ENCODE measurements around the gene IL1RAPL1.
"Not testable (repeated sequence)": the region's sequence is repeated elsewhere in the genome, so short reads cannot be mapped to it uniquely, and the experiment has no call there.

IL1RAPL1 gene

DNA sequence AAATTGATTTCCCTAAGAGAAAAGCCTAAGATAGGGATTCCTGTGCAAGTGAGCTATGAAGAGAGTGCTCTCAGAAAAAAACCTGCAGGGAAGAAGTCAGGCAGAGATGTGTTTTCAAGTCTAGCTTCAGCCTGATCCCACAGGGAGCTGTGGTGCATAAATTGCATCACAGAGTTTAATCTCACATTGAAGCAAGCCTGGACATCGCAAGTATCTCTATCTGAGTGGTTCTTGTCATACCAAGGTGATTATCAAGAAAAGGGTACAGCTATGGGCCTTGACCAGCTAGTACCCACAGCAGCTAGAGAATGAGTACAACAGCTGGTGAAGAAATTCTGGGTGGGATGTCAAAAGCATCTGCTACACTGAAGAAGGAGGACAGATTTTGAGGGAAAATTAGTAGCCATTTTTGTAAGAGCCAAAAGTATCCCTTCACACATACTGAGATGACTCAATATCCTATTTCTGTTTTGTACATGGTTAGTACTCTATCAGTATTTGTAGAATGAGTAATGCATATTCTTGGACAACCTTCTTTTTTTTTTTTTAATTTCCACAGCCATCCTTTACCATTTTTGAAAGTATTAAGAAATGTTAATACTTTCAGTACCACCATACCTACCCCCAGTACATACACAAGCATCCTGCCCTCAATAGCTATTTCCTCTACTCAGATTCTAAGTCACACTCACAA lies 708.9 kb downstream of the IL1RAPL1 start:
- no peak for TF ChIP-seq JUND (IDR thresholded peaks at IDR 0.05; ENCODE audit: low read depth)
- in situ Hi-C loops (cut with HindIII; ENCODE audit: low pct_unique_long_range_greater_than_20kb, low sequenced_read_pairs) = no loop called here
- no peak for DNase-seq (ENCODE audit: low read depth in 1 of 2, low spot score in 1 of 2)

DNA sequence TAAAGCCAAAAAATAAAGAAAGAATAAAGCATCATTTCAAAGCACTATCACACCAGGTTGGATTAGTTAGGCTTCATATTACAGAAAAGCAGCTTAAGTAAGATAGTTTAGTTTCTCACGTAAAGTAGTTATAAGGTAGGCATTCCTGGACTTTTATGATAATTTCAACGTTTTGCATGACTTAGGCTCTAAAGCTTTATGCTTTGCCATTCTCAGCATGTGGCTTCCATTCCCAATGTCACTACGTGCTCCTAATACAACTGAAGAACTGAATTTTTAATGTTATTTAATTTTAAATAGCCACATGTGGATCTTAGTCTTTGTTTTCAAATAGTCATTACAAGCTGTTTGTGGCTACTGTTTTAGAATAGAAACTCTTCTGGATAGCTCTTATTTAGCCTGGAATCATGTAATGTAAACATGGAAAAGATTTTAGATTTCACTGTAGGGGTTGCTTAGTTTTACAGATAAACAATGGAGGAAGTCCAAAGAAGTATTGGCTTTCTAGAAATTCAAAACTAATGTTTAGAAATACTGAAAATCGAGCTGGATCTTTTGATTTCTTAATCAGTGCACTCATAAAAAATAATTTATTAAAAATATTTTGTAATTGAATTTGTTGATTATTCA lies 710.0 kb downstream of the IL1RAPL1 start:
- DNase-seq (ENCODE audit: low read depth in 1 of 2, low spot score in 1 of 2) = no peak
- no peak for TF ChIP-seq JUND (IDR thresholded peaks at IDR 0.05; ENCODE audit: low read depth)
- in situ Hi-C loops (cut with HindIII; ENCODE audit: low pct_unique_long_range_greater_than_20kb, low sequenced_read_pairs) = no loop called here

DNA sequence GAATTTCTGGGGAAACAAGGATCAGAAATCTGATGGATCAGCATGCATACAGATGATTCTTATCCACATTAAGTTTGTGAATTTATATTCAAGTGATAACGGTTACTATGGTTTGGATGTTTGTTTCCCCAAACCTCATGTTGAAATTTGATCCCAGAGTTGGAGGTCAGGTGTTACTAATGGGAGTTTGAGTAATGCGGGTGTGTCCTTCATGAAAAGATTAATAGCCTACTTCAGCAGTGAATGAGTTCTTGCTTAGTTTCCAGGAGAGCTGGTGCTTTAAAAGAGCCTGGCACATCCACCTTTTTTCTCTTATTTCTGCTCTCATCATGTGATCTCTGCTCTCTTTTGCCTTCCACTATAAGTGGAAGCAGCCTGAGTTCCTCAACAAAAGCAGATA lies 712.4 kb downstream of the IL1RAPL1 start:
- in situ Hi-C loops (cut with HindIII; ENCODE audit: low pct_unique_long_range_greater_than_20kb, low sequenced_read_pairs) = no loop called here
- DNase-seq (ENCODE audit: low read depth in 1 of 2, low spot score in 1 of 2) = no peak
- no peak for TF ChIP-seq JUND (IDR thresholded peaks at IDR 0.05; ENCODE audit: low read depth)

DNA sequence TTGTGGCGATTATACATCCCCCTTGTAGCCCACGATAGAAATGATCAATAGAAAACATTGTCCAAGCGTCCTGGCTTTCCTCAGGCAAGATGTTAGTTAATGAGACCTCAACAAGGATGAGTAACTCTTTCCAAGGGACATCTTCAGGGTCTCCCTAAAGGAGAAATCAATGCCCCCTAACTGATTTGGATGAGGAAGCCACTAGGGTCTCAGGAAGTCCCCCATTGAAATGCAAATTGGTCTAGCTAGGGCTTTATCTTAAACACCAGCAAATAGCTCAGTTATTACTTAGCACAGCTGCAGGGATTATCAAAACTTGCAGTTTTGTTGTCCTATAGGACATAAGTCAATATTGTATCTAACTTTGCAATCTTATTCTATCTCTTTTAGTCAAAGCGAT lies 721.5 kb downstream of the IL1RAPL1 start:
- in situ Hi-C loops (cut with HindIII; ENCODE audit: low pct_unique_long_range_greater_than_20kb, low sequenced_read_pairs) = no loop called here
- DNase-seq (ENCODE audit: low read depth in 1 of 2, low spot score in 1 of 2) = no peak

DNA sequence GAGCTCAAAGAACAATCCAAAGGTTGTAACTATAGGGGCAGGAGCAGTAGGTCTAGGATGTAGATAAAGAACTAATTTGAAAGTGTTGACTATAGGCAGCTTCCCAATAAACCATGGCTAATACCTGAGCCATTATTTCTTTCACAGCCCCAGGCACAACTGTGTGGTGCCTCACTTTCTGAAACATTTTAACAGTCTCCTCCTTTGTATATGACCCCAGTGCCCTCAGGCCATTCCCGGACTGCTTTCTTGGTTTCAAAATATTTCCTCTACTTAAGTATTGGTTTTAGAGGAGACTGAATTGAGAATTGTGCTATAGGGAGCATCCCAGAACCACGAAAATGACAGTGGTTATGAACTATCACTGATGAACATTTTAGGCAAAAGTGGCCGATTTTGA lies 728.7 kb downstream of the IL1RAPL1 start:
- in situ Hi-C loops (cut with HindIII; ENCODE audit: low pct_unique_long_range_greater_than_20kb, low sequenced_read_pairs) = no loop called here
- TF ChIP-seq JUND (IDR thresholded peaks at IDR 0.05; ENCODE audit: low read depth) = no peak
- DNase-seq (ENCODE audit: low read depth in 1 of 2, low spot score in 1 of 2) = no peak

More for the DNA sequence above, 721.5 kb downstream of the IL1RAPL1 start:
- no peak for TF ChIP-seq JUND (IDR thresholded peaks at IDR 0.05; ENCODE audit: low read depth)

DNA sequence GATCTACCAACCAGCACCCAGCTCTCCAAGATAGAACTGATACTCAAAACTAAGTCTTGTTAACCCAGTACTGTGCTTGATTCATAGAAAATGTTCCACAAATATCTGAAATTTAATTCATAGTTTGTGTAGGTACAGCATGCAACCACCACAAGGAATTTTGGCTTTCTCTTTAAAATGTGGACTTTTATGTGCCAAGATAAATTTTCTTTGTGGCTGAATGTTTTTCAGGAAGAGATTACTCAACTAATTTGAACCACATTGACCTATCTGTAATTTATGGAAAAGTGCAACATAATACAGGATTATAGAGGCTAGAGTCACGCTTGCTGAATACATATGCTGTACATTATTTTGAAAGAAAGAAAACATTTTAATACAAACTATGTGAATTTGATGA lies 730.8 kb downstream of the IL1RAPL1 start:
- in situ Hi-C loops (cut with HindIII; ENCODE audit: low pct_unique_long_range_greater_than_20kb, low sequenced_read_pairs) = no loop called here
- DNase-seq (ENCODE audit: low read depth in 1 of 2, low spot score in 1 of 2) = no peak
- TF ChIP-seq JUND (IDR thresholded peaks at IDR 0.05; ENCODE audit: low read depth) = no peak

DNA sequence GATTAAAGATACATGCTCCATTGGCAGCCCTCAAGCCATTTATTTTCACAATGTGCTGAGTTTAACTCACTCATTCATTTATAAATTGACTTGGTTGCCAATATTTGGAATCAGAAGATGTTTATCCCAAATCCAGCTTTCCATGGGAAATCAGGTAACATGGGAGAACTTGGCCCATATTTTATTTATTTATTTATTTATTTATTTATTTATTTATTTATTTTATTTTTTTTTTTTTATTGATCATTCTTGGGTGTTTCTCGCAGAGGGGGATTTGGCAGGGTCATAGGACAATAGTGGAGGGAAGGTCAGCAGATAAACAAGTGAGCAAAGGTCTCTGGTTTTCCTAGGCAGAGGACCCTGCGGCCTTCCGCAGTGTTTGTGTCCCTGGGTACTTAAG lies 745.2 kb downstream of the IL1RAPL1 start:
- in situ Hi-C loops (cut with HindIII; ENCODE audit: low pct_unique_long_range_greater_than_20kb, low sequenced_read_pairs); DNase-seq (ENCODE audit: low read depth in 1 of 2, low spot score in 1 of 2): not testable (repeated sequence)

DNA sequence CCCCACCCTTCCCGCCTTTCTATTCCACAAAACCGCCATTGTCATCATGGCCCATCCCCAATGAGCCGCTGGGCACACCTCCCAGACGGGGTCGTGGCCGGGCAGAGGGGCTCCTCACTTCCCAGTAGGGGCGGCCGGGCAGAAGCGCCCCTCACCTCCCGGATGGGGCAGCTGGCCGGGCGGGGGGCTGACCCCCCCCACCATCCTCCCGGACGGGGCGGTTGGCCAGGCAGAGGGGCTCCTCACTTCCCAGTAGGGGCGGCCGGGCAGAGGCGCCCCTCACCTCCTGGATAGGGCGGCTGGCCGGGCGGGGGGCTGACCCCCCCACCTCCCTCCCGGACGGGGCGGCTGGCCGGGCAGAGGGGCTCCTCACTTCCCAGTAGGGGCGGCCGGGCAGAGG lies 745.8 kb downstream of the IL1RAPL1 start:
- DNase-seq (ENCODE audit: low read depth in 1 of 2, low spot score in 1 of 2); in situ Hi-C loops (cut with HindIII; ENCODE audit: low pct_unique_long_range_greater_than_20kb, low sequenced_read_pairs): not testable (repeated sequence)

DNA sequence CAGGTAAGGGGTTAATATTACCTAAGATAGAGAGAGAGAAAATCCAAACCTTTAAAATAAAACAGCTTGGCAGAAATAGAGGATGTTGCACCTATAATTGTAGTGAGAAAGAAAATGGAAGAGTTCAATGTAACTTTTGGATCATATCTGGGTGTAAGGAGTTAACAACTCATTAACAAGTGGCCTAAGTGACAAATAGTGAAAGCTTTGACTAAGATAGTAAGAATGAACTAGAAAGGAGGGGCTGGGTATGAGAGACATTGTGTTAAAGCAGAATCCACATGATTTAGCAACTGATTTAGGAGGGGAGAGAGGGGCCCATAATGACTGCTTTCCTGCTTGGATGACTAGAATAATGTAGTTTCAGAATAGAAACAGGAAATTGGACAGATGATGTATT lies 761.0 kb downstream of the IL1RAPL1 start:
- in situ Hi-C loops (cut with HindIII; ENCODE audit: low pct_unique_long_range_greater_than_20kb, low sequenced_read_pairs) = no loop called here
- DNase-seq (ENCODE audit: low read depth in 1 of 2, low spot score in 1 of 2) = no peak
- no peak for TF ChIP-seq JUND (IDR thresholded peaks at IDR 0.05; ENCODE audit: low read depth)

DNA sequence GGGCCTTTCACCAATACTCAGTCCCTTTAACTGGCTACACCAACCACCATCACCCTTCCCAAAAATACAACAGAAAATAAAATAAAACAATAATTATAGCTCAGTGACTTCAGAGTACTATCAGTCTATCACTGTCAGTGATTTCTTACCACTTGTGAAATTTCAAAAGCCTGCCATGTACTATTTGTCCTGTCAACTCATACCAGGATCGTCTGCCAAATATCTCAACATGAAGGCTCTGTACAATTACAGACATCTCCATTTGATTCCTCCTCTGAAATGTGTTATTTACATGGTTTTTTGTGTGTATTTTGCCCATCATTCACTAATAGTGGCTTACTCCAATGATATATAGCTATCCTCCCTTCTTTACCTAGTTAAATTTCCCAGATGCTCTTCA lies 772.0 kb downstream of the IL1RAPL1 start:
- in situ Hi-C loops (cut with HindIII; ENCODE audit: low pct_unique_long_range_greater_than_20kb, low sequenced_read_pairs) = no loop called here
- TF ChIP-seq JUND (IDR thresholded peaks at IDR 0.05; ENCODE audit: low read depth) = no peak
- DNase-seq (ENCODE audit: low read depth in 1 of 2, low spot score in 1 of 2) = no peak

DNA sequence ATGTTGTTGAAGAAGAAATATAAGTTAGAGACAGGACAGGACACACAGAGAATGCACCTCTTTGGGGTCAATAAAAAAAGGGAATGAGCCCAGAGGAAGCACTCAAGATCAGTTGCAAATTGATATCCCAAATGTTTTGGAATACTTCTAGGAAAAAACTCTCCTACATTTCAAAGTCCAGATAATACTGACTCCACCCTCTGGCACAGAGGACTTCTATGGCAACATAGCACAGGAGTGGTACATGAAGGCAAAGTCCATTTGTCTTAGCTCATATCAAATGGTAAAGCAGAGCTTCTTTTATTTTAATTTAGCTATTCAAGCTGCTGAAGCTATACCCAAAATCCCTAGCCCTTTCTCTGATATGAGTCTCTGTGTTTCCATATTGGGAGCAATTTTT lies 787.5 kb downstream of the IL1RAPL1 start:
- DNase-seq (ENCODE audit: low read depth in 1 of 2, low spot score in 1 of 2); in situ Hi-C loops (cut with HindIII; ENCODE audit: low pct_unique_long_range_greater_than_20kb, low sequenced_read_pairs): not testable (repeated sequence)

DNA sequence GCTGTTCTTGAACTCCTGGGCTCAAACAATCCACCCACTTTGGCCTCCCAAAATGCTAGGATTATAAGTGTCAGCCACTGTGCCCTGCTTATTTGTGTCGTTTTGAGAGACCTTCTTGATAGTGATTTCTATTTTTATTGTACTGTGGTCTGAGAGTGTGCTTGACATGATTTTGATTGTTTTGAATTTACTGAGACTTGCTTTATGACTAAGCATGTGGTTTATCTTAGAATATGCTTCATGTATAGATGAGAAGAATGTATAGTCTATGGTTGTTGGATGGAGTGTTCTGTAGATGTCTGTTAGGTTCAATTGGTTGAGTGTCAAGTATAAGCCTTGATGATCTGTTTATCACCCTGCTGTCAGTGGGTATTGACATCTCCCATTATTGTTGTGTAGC lies 789.3 kb downstream of the IL1RAPL1 start:
- no peak for DNase-seq (ENCODE audit: low read depth in 1 of 2, low spot score in 1 of 2)
- TF ChIP-seq JUND (IDR thresholded peaks at IDR 0.05; ENCODE audit: low read depth) = no peak
- in situ Hi-C loops (cut with HindIII; ENCODE audit: low pct_unique_long_range_greater_than_20kb, low sequenced_read_pairs) = no loop called here

DNA sequence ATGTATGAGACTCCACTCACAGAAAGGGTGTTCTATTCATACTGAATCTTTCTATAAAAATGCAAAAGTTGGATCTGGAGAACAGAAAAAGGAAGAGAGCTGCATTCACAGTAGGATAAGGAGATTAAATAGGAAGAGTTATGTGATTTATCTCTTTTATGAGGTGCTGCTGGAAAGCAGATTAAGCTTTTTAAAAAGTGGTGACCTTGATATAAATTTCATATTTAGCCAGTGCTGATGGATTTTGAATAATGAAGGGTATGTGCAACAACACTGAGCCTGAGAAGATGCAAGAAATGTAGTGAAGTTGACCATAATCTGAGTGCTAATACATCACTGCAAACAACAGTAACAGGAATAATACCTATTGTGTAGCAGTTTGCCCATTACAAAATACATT lies 795.6 kb downstream of the IL1RAPL1 start:
- in situ Hi-C loops (cut with HindIII; ENCODE audit: low pct_unique_long_range_greater_than_20kb, low sequenced_read_pairs) = no loop called here
- DNase-seq (ENCODE audit: low read depth in 1 of 2, low spot score in 1 of 2) = no peak
- no peak for TF ChIP-seq JUND (IDR thresholded peaks at IDR 0.05; ENCODE audit: low read depth)

DNA sequence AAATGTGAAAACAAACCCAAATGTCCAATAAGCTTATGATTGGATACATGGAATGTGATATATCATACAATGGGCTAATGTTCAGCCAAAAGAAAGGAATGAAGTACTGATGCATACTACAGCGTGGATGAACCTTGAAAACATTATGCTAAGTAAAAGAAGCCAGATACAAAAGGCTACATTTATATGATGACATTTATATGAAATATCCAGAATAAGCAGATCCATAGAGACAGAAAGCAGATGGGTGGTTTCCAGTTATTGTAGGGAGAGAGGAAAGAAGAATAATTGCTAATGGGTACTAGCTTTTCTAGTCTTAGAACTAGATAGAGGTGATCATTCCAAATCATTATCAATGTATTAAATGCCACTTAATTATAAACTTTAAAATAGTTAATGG lies 801.3 kb downstream of the IL1RAPL1 start:
- no peak for TF ChIP-seq JUND (IDR thresholded peaks at IDR 0.05; ENCODE audit: low read depth)
- no peak for DNase-seq (ENCODE audit: low read depth in 1 of 2, low spot score in 1 of 2)
- in situ Hi-C loops (cut with HindIII; ENCODE audit: low pct_unique_long_range_greater_than_20kb, low sequenced_read_pairs) = no loop called here

Data from T47D (cell line).